CD1c-positive myeloid dendritic cell (primary cell): ENCODE results near the gene THAP3.

ENCODE experiments used
- DNase-seq: peaks from one replicate; pipeline ENCODE4 v3.0.0-alpha.2; 2016; ENCODE audit errors: extremely low spot score

THAP3 gene

GRCh38 chr1:6673816-6674398, 49.2 kb downstream of the THAP3 start:
- no peak for DNase-seq

GRCh38 chr1:6674771-6675170, 50.1 kb downstream of the THAP3 start:
- no peak for DNase-seq

- DNase-seq, result no peak
Measured at GRCh38 chr1:6675941-6676340, 51.3 kb downstream of the THAP3 start.
